Measurements from ENCODE around the gene TRABD. TPM values are rescaled to one million over a fixed set of nuclear protein-coding genes. Genes with fewer than 3 reads are reported as not detected.
A peak's percentile ranks its signal among the peaks of the same experiment; 100 is the strongest.
"Not testable (repeated sequence)": the region's sequence is repeated elsewhere in the genome, so short reads cannot be mapped to it uniquely, and the experiment has no call there.

Gene TRABD
- total and polyA plus RNA-seq, 7 experiments from 2014 or later = 29.4 to 157 (median 106) TPM

- H3K27me3 Mint-ChIP-seq = peaks cover 0 to 16% (median 0%) of the 10 kb centered on the region in 5 donors
- intact Hi-C loops (cut with micrococcal nuclease) = loop anchor here in 1 of 2 donors (5.0 kb wide), 1 partner anchor 546 kb away; no protein-coding TSS in a partner anchor
- no peak overlapping the region for H3K4me3 ChIP-seq (ENCODE audit: low read length)
- H3K27me3 ChIP-seq (ENCODE audit: control insufficient read depth in 2 of 2, insufficient read depth in 2 of 2, low read length in 2 of 2) = no peaks in the 10 kb centered on the region
- no peaks in the 10 kb centered on the region for H3K4me1 ChIP-seq (ENCODE audit: control insufficient read depth in 2 of 2, insufficient read depth in 2 of 2, low read length in 2 of 2)
- ChIA-PET POLR2A (interaction anchor here (0.6 kb wide), 1 partner anchor 214 kb away, joined by 3 read pairs; no protein-coding TSS in a partner anchor), CTCF (interaction anchor here (1.4 kb wide), 1 partner anchor 64 kb away, joined by 3 read pairs; no protein-coding TSS in a partner anchor)
- H3K36me3 Mint-ChIP-seq = no peaks in the 10 kb centered on the region
- H3K9me3 ChIP-seq (ENCODE audit: control insufficient read depth in 2 of 3, low read length in 3 of 3) = no peaks in the 10 kb centered on the region
- H3K27ac Mint-ChIP-seq = peak overlapping the region in 1 of 9 donors; percentile 69
- H3K9me3 Mint-ChIP-seq = peaks cover 0 to 3% (median 0%) of the 10 kb centered on the region in 11 donors
- DNase-seq = no peak
- no peaks in the 10 kb centered on the region for H3K36me3 ChIP-seq (ENCODE audit: control insufficient read depth in 2 of 3, insufficient read depth in 3 of 3, low read length in 3 of 3)
- H3K4me3 Mint-ChIP-seq = no peak overlapping the region
- H3K4me1 Mint-ChIP-seq = peaks cover 0 to 4% (median 0%) of the 10 kb centered on the region in 7 donors
- no peak for ATAC-seq
- H3K27ac ChIP-seq (ENCODE audit: low read depth, low read length) = no peak overlapping the region
These were observed 39.1 kb upstream of the TRABD start for GRCh38 chr22:50146439-50147238.

GRCh38 chr22:50147258-50148165, 38.2 kb upstream of the TRABD start:
- intact Hi-C loops (cut with micrococcal nuclease) = loop anchor here in 1 of 2 donors (2.0 to 5.0 kb wide), 2 partner anchors 217 to 545 kb away; no protein-coding TSS in a partner anchor
- not testable (repeated sequence) for H3K4me1 ChIP-seq (ENCODE audit: control insufficient read depth in 2 of 2, insufficient read depth in 2 of 2, low read length in 2 of 2); H3K27ac Mint-ChIP-seq; H3K36me3 ChIP-seq (ENCODE audit: control insufficient read depth in 2 of 3, insufficient read depth in 3 of 3, low read length in 3 of 3); H3K9me3 Mint-ChIP-seq; DNase-seq; H3K4me3 ChIP-seq (ENCODE audit: low read length); H3K36me3 Mint-ChIP-seq; H3K9me3 ChIP-seq (ENCODE audit: control insufficient read depth in 2 of 3, low read length in 3 of 3); H3K27me3 Mint-ChIP-seq; H3K4me3 Mint-ChIP-seq; H3K27me3 ChIP-seq (ENCODE audit: control insufficient read depth in 2 of 2, insufficient read depth in 2 of 2, low read length in 2 of 2); H3K4me1 Mint-ChIP-seq; ATAC-seq; H3K27ac ChIP-seq (ENCODE audit: low read depth, low read length)
- CTCF ChIA-PET = interaction anchor here (2.1 to 3.4 kb wide), 3 partner anchors 44 to 64 kb away, joined by 9 to 14 read pairs (median 13); no protein-coding TSS in a partner anchor
- POLR2A ChIA-PET = interaction anchor here (0.6 kb wide), 1 partner anchor 214 kb away, joined by 3 read pairs; no protein-coding TSS in a partner anchor

GRCh38 chr22:50148166-50148500, 37.6 kb upstream of the TRABD start:
- Mint-ChIP-seq H3K27ac (no peak overlapping the region), H3K4me1 (peaks cover 0 to 4% (median 0%) of the 10 kb centered on the region in 7 donors), H3K4me3 (no peak overlapping the region), H3K9me3 (peaks cover 0 to 3% (median 0%) of the 10 kb centered on the region in 11 donors), H3K36me3 (no peaks in the 10 kb centered on the region), H3K27me3 (peaks cover 0 to 6% (median 0%) of the 10 kb centered on the region in 5 donors)
- H3K27ac ChIP-seq (ENCODE audit: low read depth, low read length) = no peak overlapping the region
- DNase-seq (no peak), ATAC-seq (no peak)
- H3K4me3 ChIP-seq (ENCODE audit: low read length) = no peak overlapping the region
- H3K9me3 ChIP-seq (ENCODE audit: control insufficient read depth in 2 of 3, low read length in 3 of 3) = no peaks in the 10 kb centered on the region
- H3K4me1 ChIP-seq (ENCODE audit: control insufficient read depth in 2 of 2, insufficient read depth in 2 of 2, low read length in 2 of 2) = no peaks in the 10 kb centered on the region
- ChIA-PET CTCF (interaction anchor here (0.5 to 3.4 kb wide), 6 partner anchors 43 to 377 kb away, joined by 3 to 14 read pairs (median 10); partner anchors contain the start of gene SCO2), POLR2A (no interaction called here)
- H3K27me3 ChIP-seq (ENCODE audit: control insufficient read depth in 2 of 2, insufficient read depth in 2 of 2, low read length in 2 of 2) = no peaks in the 10 kb centered on the region
- no peaks in the 10 kb centered on the region for H3K36me3 ChIP-seq (ENCODE audit: control insufficient read depth in 2 of 3, insufficient read depth in 3 of 3, low read length in 3 of 3)
- intact Hi-C loops (cut with micrococcal nuclease) = loop anchor here in 1 of 2 donors (2.0 to 5.0 kb wide), 2 partner anchors 217 to 544 kb away; no protein-coding TSS in a partner anchor

GRCh38 chr22:50148991-50149721, 36.6 kb upstream of the TRABD start:
- no peak overlapping the region for H3K27ac ChIP-seq (ENCODE audit: low read depth, low read length)
- DNase-seq (peak; percentile 61 to 80 (median 70)), ATAC-seq (peak; percentile 96)
- Mint-ChIP-seq H3K36me3 (no peaks in the 10 kb centered on the region), H3K27ac (no peak overlapping the region), H3K4me3 (no peak overlapping the region), H3K27me3 (peaks cover 0 to 6% (median 0%) of the 10 kb centered on the region in 5 donors), H3K9me3 (peaks cover 0 to 3% (median 0%) of the 10 kb centered on the region in 11 donors), H3K4me1 (peaks cover 0 to 4% (median 0%) of the 10 kb centered on the region in 7 donors)
- no peak overlapping the region for H3K4me3 ChIP-seq (ENCODE audit: low read length)
- CTCF ChIA-PET = interaction anchor here (0.6 to 3.4 kb wide), 10 partner anchors 42 to 321 kb away, joined by 3 to 14 read pairs (median 4); no protein-coding TSS in a partner anchor
- no peaks in the 10 kb centered on the region for H3K36me3 ChIP-seq (ENCODE audit: control insufficient read depth in 2 of 3, insufficient read depth in 3 of 3, low read length in 3 of 3)
- intact Hi-C loops (cut with micrococcal nuclease) = loop anchor here (1.0 to 5.0 kb wide), 11 partner anchors 36 to 543 kb away; partner anchors contain the start of genes DENND6B (in 1 of the 2) and TRABD (in 1 of the 2)
- POLR2A ChIA-PET = interaction anchor here (0.6 to 1.5 kb wide), 3 partner anchors 52 to 162 kb away, joined by 3 to 4 read pairs (median 3); partner anchors contain the start of gene SELENOO
- no peaks in the 10 kb centered on the region for H3K9me3 ChIP-seq (ENCODE audit: control insufficient read depth in 2 of 3, low read length in 3 of 3)
- no peaks in the 10 kb centered on the region for H3K27me3 ChIP-seq (ENCODE audit: control insufficient read depth in 2 of 2, insufficient read depth in 2 of 2, low read length in 2 of 2)
- no peaks in the 10 kb centered on the region for H3K4me1 ChIP-seq (ENCODE audit: control insufficient read depth in 2 of 2, insufficient read depth in 2 of 2, low read length in 2 of 2)

GRCh38 chr22:50150161-50151129, 35.3 kb upstream of the TRABD start:
- POLR2A ChIA-PET = interaction anchor here (1.5 kb wide), 1 partner anchor 92 kb away, joined by 3 read pairs; no protein-coding TSS in a partner anchor
- intact Hi-C loops (cut with micrococcal nuclease) = no loop called here

More at GRCh38 chr22:50150161-50151129, 35.3 kb upstream of the TRABD start:
- Histone ChIP-seq H3K36me3 (ENCODE audit: control insufficient read depth in 2 of 3, insufficient read depth in 3 of 3, low read length in 3 of 3) (no peaks in the 10 kb centered on the region), H3K4me1 (ENCODE audit: control insufficient read depth in 2 of 2, insufficient read depth in 2 of 2, low read length in 2 of 2) (no peaks in the 10 kb centered on the region), H3K27me3 (ENCODE audit: control insufficient read depth in 2 of 2, insufficient read depth in 2 of 2, low read length in 2 of 2) (no peaks in the 10 kb centered on the region), H3K27ac (ENCODE audit: low read depth, low read length) (no peak overlapping the region), H3K9me3 (ENCODE audit: control insufficient read depth in 2 of 3, low read length in 3 of 3) (no peaks in the 10 kb centered on the region), H3K4me3 (ENCODE audit: low read length) (no peak overlapping the region)
- Mint-ChIP-seq H3K27ac (no peak overlapping the region), H3K9me3 (no peaks in the 10 kb centered on the region), H3K4me3 (no peak overlapping the region), H3K4me1 (peaks cover 0 to 4% (median 0%) of the 10 kb centered on the region in 7 donors), H3K36me3 (no peaks in the 10 kb centered on the region), H3K27me3 (peaks cover 0 to 3% (median 0%) of the 10 kb centered on the region in 5 donors)
- DNase-seq (no peak), ATAC-seq (no peak)
- CTCF ChIA-PET = interaction anchor here (0.5 to 3.4 kb wide), 5 partner anchors 9 to 251 kb away, joined by 3 to 13 read pairs (median 3); no protein-coding TSS in a partner anchor
